Measurements from ENCODE around the gene PCDHA1.

The PCDHA1 gene

DNA sequence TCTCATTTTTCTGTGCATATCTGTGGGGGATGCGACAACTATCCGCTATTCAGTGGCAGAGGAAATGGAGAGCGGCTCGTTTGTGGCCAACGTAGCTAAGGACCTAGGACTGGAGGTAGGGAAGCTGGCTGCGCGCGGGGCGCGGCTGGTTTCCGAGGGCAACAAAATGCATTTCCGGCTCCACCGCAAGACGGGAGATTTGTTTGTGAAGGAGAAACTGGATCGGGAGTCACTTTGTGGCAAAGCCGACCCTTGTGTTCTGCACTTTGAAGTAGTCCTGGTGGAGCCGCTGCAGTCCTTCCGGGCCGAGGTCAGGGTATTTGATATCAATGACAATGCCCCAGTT is 265.6 kb downstream of the PCDHA1 start:
- no peak for DNase-seq

Measured in DMS79 (cell line).